A549 treated with ZK216348 at 1 μM for 4 hours (cell line): ENCODE data around the gene ZNF687. TPM values are rescaled to one million over a fixed set of nuclear protein-coding genes. Genes with fewer than 3 reads are reported as not detected.

Experiments used
- total RNA-seq: library from RNA; stranded (reverse); fragments of 200-300 nt; extraction: Qiagen RNA extraction; gene quantifications from 5 replicates; pipeline ENCODE4 v1.2.3, GENCODE V29; 2022; ENCODE audit warnings: low read depth

Gene ZNF687
- 8.4 to 14.9 TPM (median 13.4 TPM) in 5 replicates for total RNA-seq

GRCh38 chr1:151281969-151282882, at the start of gene ZNF687:
ZNF687 (plus strand) TSS chr1:151282299; CDS start chr1:151286292, 3,993 bp downstream.

GRCh38 chr1:151254217-151255213, 27.6 kb upstream of the ZNF687 start, which contains the start of gene PSMD4:
PSMD4 (plus strand) TSS chr1:151254734; CDS start chr1:151254783, 49 bp downstream.

GRCh38 chr1:151327223-151327902, 45.3 kb downstream of the ZNF687 start, which contains the start of gene PI4KB:
PI4KB (minus strand) TSS chr1:151327416; CDS start chr1:151316481, 10,935 bp downstream.

Other genes with a start within 250 kb of the ZNF687 start
- gene BNIPL, start 245.7 kb upstream of the ZNF687 start, total RNA-seq = 0.07 to 0.27 TPM (median 0.09 TPM) in 3 of 5 replicates, not detected in the others
- gene C1orf56, start 234.5 kb upstream of the ZNF687 start, total RNA-seq = 4.2 to 7.5 TPM (median 6.7 TPM) in 5 replicates
- 78.6 to 87.3 TPM (median 81.7 TPM) in 5 replicates for gene CDC42SE1, start 222.7 kb upstream of the ZNF687 start, total RNA-seq
- gene MLLT11, start 221.9 kb upstream of the ZNF687 start, total RNA-seq = 9.5 to 20.3 TPM (median 17.4 TPM) in 5 replicates
- gene GABPB2, start 211.5 kb upstream of the ZNF687 start, total RNA-seq = 3.2 to 4.0 TPM (median 3.7 TPM) in 5 replicates
- gene SEMA6C, start 135.7 kb upstream of the ZNF687 start, total RNA-seq = 0.59 to 2.2 TPM (median 1.5 TPM) in 5 replicates
- not detected in 5 replicates for gene TNFAIP8L2, start 125.7 kb upstream of the ZNF687 start, total RNA-seq
- 4.6 to 7.4 TPM (median 6.9 TPM) in 5 replicates for gene LYSMD1, start 116.4 kb upstream of the ZNF687 start, total RNA-seq
- gene SCNM1, start 116.2 kb upstream of the ZNF687 start, total RNA-seq = 44.7 to 55.2 TPM (median 46.7 TPM) in 5 replicates
- 0.66 to 0.74 TPM in 2 of 5 replicates, not detected in the others for gene TMOD4, start 106.3 kb upstream of the ZNF687 start, total RNA-seq
- 43.3 to 64.3 TPM (median 46.5 TPM) in 5 replicates for gene VPS72, start 92.1 kb upstream of the ZNF687 start, total RNA-seq
- gene PIP5K1A, start 83.7 kb upstream of the ZNF687 start, total RNA-seq = 43.7 to 66.5 TPM (median 45.9 TPM) in 5 replicates
- gene PSMD4, start 27.6 kb upstream of the ZNF687 start, total RNA-seq = 160 to 214 TPM (median 195 TPM) in 5 replicates
- gene PI4KB, start 45.1 kb downstream of the ZNF687 start, total RNA-seq = 21.8 to 29.0 TPM (median 27.3 TPM) in 5 replicates
- gene RFX5, start 65.0 kb downstream of the ZNF687 start, total RNA-seq = 21.1 to 26.2 TPM (median 24.6 TPM) in 5 replicates
- gene SELENBP1, start 90.4 kb downstream of the ZNF687 start, total RNA-seq = 5.1 to 7.6 TPM (median 6.9 TPM) in 5 replicates
- gene PSMB4, start 117.3 kb downstream of the ZNF687 start, total RNA-seq = 308 to 428 TPM (median 392 TPM) in 5 replicates
- gene POGZ, start 177.2 kb downstream of the ZNF687 start, total RNA-seq = 17.8 to 21.0 TPM (median 19.0 TPM) in 5 replicates
- 1.6 to 2.9 TPM (median 2.0 TPM) in 5 replicates for gene CGN, start 229.1 kb downstream of the ZNF687 start, total RNA-seq